ENCODE results near the gene OAS1.

OAS1 gene

GRCh38 chr12:112869091-112869490, 37.7 kb upstream of the OAS1 start:
- ChIA-PET CTCF (no interaction called here), POLR2A (no interaction called here)
- TF ChIP-seq FOXA1 (IDR thresholded peaks at IDR 0.05) (no peak), ARNT (IDR thresholded peaks at IDR 0.05) (no peak), CTBP1 (IDR thresholded peaks at IDR 0.05; ENCODE audit: borderline replicate concordance) (no peak), ELF4 (IDR thresholded peaks at IDR 0.05) (no peak), L3MBTL2 (conservative IDR thresholded peaks at IDR 0.05) (no peak)
- DNase-seq (ENCODE audit: extremely low spot score): no peak

GRCh38 chr12:112869778-112870177, 37.0 kb upstream of the OAS1 start:
- TF ChIP-seq SUZ12 (IDR thresholded peaks at IDR 0.05): no peak
- TF ChIP-seq TARDBP (IDR thresholded peaks at IDR 0.05): no peak
- TF ChIP-seq ELF4 (IDR thresholded peaks at IDR 0.05): no peak
- no peak for TF ChIP-seq BHLHE40 (IDR thresholded peaks at IDR 0.05; ENCODE audit: borderline replicate concordance)
- no peak for TF ChIP-seq L3MBTL2 (conservative IDR thresholded peaks at IDR 0.05)
- TF ChIP-seq PKNOX1 (IDR thresholded peaks at IDR 0.05): no peak
- TF ChIP-seq FOXM1 (IDR thresholded peaks at IDR 0.05; ENCODE audit: borderline replicate concordance): no peak
- no peak for TF ChIP-seq NFRKB (IDR thresholded peaks at IDR 0.05)
- TF ChIP-seq ZNF384 (IDR thresholded peaks at IDR 0.05): no peak
- TF ChIP-seq SP1 (IDR thresholded peaks at IDR 0.05): no peak
- no peak for TF ChIP-seq HDGF (IDR thresholded peaks at IDR 0.05; ENCODE audit: borderline replicate concordance)
- TF ChIP-seq LEF1 (IDR thresholded peaks at IDR 0.05; ENCODE audit: borderline replicate concordance): no peak
- TF ChIP-seq ARNT (IDR thresholded peaks at IDR 0.05): no peak
- no peak for TF ChIP-seq CTBP1 (IDR thresholded peaks at IDR 0.05; ENCODE audit: borderline replicate concordance)
- TF ChIP-seq FOXK2 (IDR thresholded peaks at IDR 0.05): no peak
- no peak for TF ChIP-seq FOXA1 (IDR thresholded peaks at IDR 0.05)
- ChIA-PET CTCF (no interaction called here), POLR2A (no interaction called here)
- no peak for DNase-seq (ENCODE audit: extremely low spot score)

- no peak for DNase-seq (ENCODE audit: extremely low spot score)
- ChIA-PET POLR2A (no interaction called here), CTCF (no interaction called here)
- TF ChIP-seq SP1 (IDR thresholded peaks at IDR 0.05) (no peak), ELF4 (IDR thresholded peaks at IDR 0.05) (no peak), L3MBTL2 (conservative IDR thresholded peaks at IDR 0.05) (no peak), NFRKB (IDR thresholded peaks at IDR 0.05) (no peak), FOXK2 (IDR thresholded peaks at IDR 0.05) (no peak), PKNOX1 (IDR thresholded peaks at IDR 0.05) (no peak), LEF1 (IDR thresholded peaks at IDR 0.05; ENCODE audit: borderline replicate concordance) (no peak), FOXM1 (IDR thresholded peaks at IDR 0.05; ENCODE audit: borderline replicate concordance) (no peak), BHLHE40 (IDR thresholded peaks at IDR 0.05; ENCODE audit: borderline replicate concordance) (no peak), HDGF (IDR thresholded peaks at IDR 0.05; ENCODE audit: borderline replicate concordance) (no peak), TARDBP (IDR thresholded peaks at IDR 0.05) (no peak), CTBP1 (IDR thresholded peaks at IDR 0.05; ENCODE audit: borderline replicate concordance) (no peak), ARNT (IDR thresholded peaks at IDR 0.05) (no peak), SUZ12 (IDR thresholded peaks at IDR 0.05) (no peak), ZNF384 (IDR thresholded peaks at IDR 0.05) (no peak), FOXA1 (IDR thresholded peaks at IDR 0.05) (no peak)
Observed at GRCh38 chr12:112870267-112870980, 36.3 kb upstream of the OAS1 start.

- POLR2A ChIA-PET: no interaction called here
- CTCF ChIA-PET: no interaction called here
- TF ChIP-seq SP1 (IDR thresholded peaks at IDR 0.05): no peak
- no peak for TF ChIP-seq CTBP1 (IDR thresholded peaks at IDR 0.05; ENCODE audit: borderline replicate concordance)
- TF ChIP-seq BHLHE40 (IDR thresholded peaks at IDR 0.05; ENCODE audit: borderline replicate concordance): no peak
- DNase-seq (ENCODE audit: extremely low spot score): no peak
Observed at GRCh38 chr12:112875608-112876007, 31.2 kb upstream of the OAS1 start.

GRCh38 chr12:112876506-112876905, 30.3 kb upstream of the OAS1 start:
- ChIA-PET CTCF (interaction anchor here (0.6 kb wide), 1 partner anchor 1633 kb away, joined by 9 read pairs; no protein-coding TSS in a partner anchor), POLR2A (no interaction called here)
- TF ChIP-seq BHLHE40 (IDR thresholded peaks at IDR 0.05; ENCODE audit: borderline replicate concordance) (no peak), FOXM1 (IDR thresholded peaks at IDR 0.05; ENCODE audit: borderline replicate concordance) (no peak), ELF4 (IDR thresholded peaks at IDR 0.05) (no peak), LEF1 (IDR thresholded peaks at IDR 0.05; ENCODE audit: borderline replicate concordance) (no peak), TARDBP (IDR thresholded peaks at IDR 0.05) (no peak), FOXA1 (IDR thresholded peaks at IDR 0.05) (no peak), PKNOX1 (IDR thresholded peaks at IDR 0.05) (no peak), HDGF (IDR thresholded peaks at IDR 0.05; ENCODE audit: borderline replicate concordance) (no peak), CTBP1 (IDR thresholded peaks at IDR 0.05; ENCODE audit: borderline replicate concordance) (no peak), SP1 (IDR thresholded peaks at IDR 0.05) (no peak), NFRKB (IDR thresholded peaks at IDR 0.05) (no peak), FOXK2 (IDR thresholded peaks at IDR 0.05) (no peak), SUZ12 (IDR thresholded peaks at IDR 0.05) (no peak), ARNT (IDR thresholded peaks at IDR 0.05) (no peak), L3MBTL2 (conservative IDR thresholded peaks at IDR 0.05) (no peak), ZNF384 (IDR thresholded peaks at IDR 0.05) (no peak)
- DNase-seq (ENCODE audit: extremely low spot score): no peak

- ChIA-PET POLR2A (no interaction called here), CTCF (no interaction called here)
- no peak for TF ChIP-seq NFRKB (IDR thresholded peaks at IDR 0.05)
- no peak for TF ChIP-seq SP1 (IDR thresholded peaks at IDR 0.05)
Observed at GRCh38 chr12:112877006-112877405, 29.8 kb upstream of the OAS1 start.

More at GRCh38 chr12:112877006-112877405, 29.8 kb upstream of the OAS1 start:
- DNase-seq (ENCODE audit: extremely low spot score): no peak

Measured in HEK293T (cell line).